HFF-Myc (cell line): ENCODE data around the gene SCUBE1.

Source experiments
- DNase-seq: peaks from one replicate; pipeline ENCODE4 v3.0.0-alpha.2; 2011; ENCODE audit warnings: low read depth; ENCODE audit errors: extremely low read depth
- H3K4me3 ChIP-seq: replicated peaks from 2 replicates; pipeline ENCODE4 v1.5.1; 2011; ENCODE audit warnings: low read depth, mild to moderate bottlenecking, control low read depth, low read length
- CTCF ChIP-seq: IDR thresholded peaks from 2 replicates; pipeline ENCODE4 v1.5.1; 2012; ENCODE audit warnings: mild to moderate bottlenecking, low read depth, low read length, control low read depth; ENCODE audit errors: missing control alignments

The SCUBE1 gene

DNA sequence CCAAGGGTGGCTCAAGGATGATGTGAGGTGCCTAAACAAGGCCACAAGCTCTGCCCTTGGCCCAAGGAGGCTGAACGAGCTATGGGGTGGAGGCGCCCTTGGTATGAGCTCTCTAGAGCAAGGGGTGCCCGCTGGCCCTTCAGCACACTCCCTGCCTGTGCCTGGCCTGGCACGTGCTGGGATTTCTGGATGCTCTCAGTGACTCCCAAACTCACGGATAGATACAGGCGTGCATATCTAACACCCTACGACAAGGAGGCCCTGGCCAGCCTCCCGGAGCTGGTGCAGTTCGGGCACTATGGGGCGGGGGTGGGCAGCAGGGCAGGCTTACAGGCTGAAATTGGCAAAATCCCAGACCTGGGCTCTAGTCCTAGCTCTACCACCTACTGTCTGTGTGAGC is 30.6 kb downstream of the SCUBE1 start:
- H3K4me3 ChIP-seq = no peak overlapping the region
- no peak for TF ChIP-seq CTCF
- no peak for DNase-seq

DNA sequence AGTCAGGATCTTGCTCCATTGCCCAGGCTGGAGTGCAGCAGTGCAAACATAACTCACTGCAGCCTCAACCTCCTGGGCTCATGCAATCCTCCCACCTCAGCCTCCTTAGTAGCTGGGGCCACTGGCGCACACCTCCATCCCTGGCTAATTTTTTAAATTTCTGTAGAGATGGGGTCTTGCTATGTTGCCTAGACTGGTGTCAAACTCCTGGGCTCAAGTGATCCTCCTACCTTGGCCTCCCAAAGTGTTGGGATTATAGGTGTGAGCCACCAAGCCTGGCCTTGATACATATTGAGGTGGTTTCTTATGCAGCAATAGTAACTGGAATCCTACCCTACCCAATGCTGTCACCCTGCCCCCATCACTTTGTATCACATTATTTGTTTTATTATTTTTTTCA is 32.4 kb downstream of the SCUBE1 start:
- TF ChIP-seq CTCF = no peak
- H3K4me3 ChIP-seq = no peak overlapping the region
- no peak for DNase-seq

- no peak for DNase-seq
- no peak overlapping the region for H3K4me3 ChIP-seq
- no peak for TF ChIP-seq CTCF
These were observed 32.9 kb downstream of the SCUBE1 start for GRCh38 chr22:43310311-43310710.

DNA sequence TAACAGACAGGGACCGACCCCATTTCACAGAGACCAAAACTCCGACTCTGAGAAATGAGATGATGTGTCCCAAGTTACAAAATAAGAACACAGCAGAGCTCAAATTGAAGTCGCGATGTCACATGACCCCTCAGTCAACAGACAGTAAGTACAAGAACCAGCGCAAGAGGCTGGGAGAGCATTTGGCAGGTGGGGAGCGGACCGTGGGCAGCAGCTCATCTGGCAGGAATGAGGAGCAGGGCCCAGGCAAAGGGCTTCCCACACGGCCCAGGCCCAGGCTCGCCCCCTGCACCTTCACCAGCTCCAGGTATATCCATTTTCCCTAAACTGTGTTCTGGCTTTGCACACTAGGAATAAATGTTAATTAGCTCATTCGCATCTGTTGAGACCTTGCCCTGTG is 34.3 kb downstream of the SCUBE1 start:
- TF ChIP-seq CTCF = no peak
- no peak for DNase-seq
- no peak overlapping the region for H3K4me3 ChIP-seq

DNA sequence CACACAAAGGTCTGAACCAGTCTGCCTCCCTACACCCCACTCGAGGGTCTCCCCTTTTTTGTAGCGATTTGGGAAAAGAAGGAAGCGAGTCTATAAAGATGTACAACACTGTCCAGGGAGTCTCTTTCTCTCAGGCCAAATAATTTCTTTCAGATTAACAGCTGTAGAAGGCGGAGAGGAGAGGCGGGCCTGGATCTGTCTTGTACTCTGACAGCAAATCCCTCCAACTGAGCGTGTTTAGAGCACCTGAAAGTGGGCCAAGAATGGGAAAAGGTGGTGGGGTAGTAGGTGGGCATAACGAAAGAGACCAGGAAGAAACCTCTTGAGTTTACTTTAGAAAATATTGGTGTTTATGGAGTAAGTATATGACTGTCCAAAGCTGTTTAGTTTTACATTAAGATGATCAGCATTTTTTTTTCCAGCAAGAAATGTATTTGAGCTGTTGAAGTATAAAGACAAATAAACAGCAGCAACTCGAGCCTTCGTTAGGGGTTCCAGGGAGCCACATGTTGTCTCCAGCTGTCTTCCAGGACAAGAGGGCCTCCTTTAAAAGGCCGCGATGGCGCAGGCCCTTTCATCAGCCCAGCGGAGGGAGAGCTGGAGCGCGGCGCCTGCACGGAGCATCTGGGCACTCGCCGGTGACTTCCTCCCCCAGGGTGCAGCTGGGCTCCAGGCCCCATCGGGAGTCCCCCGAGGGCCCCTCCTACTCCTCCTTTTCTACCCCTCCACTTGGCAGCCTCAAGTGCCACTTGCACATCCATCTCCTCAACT is 34.9 kb downstream of the SCUBE1 start:
- DNase-seq = no peak
- no peak for TF ChIP-seq CTCF
- H3K4me3 ChIP-seq = no peak overlapping the region

GRCh38 chr22:43305806-43306205 is 37.4 kb downstream of the SCUBE1 start:
- TF ChIP-seq CTCF = no peak
- no peak overlapping the region for H3K4me3 ChIP-seq
- no peak for DNase-seq

DNA sequence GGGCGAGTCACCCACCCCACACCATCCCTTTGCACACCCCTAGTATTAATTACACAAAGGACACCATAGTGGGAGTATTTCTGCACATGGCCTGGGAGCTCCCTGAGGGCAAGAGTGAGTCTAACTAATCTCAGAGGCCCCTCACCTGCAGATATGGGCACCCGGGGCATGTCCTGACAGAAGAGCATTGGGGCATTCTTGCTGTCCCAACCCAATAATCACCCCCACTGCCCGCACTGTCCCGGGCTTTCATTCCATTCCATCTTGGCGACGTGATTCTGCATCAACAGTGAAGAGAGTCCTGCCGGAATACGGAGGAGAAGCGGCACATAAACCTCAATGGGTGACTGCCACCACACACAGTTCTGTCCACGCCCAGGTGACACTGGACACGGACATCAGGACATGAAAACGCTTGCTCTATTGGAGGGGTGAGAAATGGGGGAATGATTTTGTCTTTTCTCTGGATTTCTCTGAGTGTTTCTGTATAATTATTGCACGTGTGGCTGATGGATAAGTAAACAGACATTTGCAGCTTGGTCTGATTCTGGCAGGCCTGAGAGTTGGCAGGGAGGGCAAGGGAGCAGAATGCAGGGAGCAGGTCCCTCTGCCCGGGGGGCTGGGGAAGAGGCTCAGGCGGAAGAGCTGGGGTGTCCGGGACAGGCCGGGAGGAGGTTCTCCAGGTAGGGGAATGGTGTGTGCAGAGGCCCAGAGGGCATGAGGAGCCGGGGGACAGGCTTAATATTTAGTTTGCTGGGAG is 38.2 kb downstream of the SCUBE1 start:
- H3K4me3 ChIP-seq = no peak overlapping the region
- no peak for TF ChIP-seq CTCF
- no peak for DNase-seq
